HUES48 (cell line): Measurements from ENCODE around the gene CD300A.

Experiments used
- H3K27ac ChIP-seq: one replicate; pipeline ENCODE4 v1.7.0; 2013; ENCODE audit warnings: low read depth, low read length, inconsistent platforms
- H3K27me3 ChIP-seq: 2 replicates; pipeline ENCODE4 v1.6.1; 2013; ENCODE audit warnings: mild to moderate bottlenecking, low read length; ENCODE audit not compliant: control insufficient read depth, insufficient read depth
- H3K36me3 ChIP-seq: 2 replicates; pipeline ENCODE4 v1.6.1; 2013; ENCODE audit warnings: low read length; ENCODE audit not compliant: control insufficient read depth, insufficient read depth
- H3K4me1 ChIP-seq: 2 replicates; pipeline ENCODE4 v1.6.1; 2013; ENCODE audit warnings: mild to moderate bottlenecking, low read length; ENCODE audit not compliant: control insufficient read depth, insufficient read depth
- H3K4me3 ChIP-seq: 2 replicates; pipeline ENCODE4 v1.5.1; 2013; ENCODE audit warnings: mild to moderate bottlenecking, low read depth, low read length
- H3K9ac ChIP-seq: 2 replicates; pipeline ENCODE4 v1.6.1; 2013; ENCODE audit warnings: mild to moderate bottlenecking, low read depth, low read length, moderate library complexity
- H3K9me3 ChIP-seq: 2 replicates; pipeline ENCODE4 v1.6.1; 2013; ENCODE audit warnings: low read length; ENCODE audit not compliant: control insufficient read depth, insufficient read depth

Gene CD300A

GRCh38 chr17:74472890-74473289, 6.5 kb downstream of the CD300A start:
- H3K4me1 ChIP-seq = no peaks in the 10 kb centered on the region
- no peaks in the 10 kb centered on the region for H3K36me3 ChIP-seq
- no peak overlapping the region for H3K27ac ChIP-seq
- H3K4me3 ChIP-seq = no peak overlapping the region
- H3K9ac ChIP-seq = no peak overlapping the region
- H3K9me3 ChIP-seq = peaks cover 11% of the 10 kb centered on the region; the same call in 1 of the 2 replicates
- H3K27me3 ChIP-seq = no peaks in the 10 kb centered on the region

- Histone ChIP-seq H3K4me1 (no peaks in the 10 kb centered on the region), H3K27ac (no peak overlapping the region), H3K27me3 (no peaks in the 10 kb centered on the region)
These were observed 6.9 kb downstream of the CD300A start for GRCh38 chr17:74473294-74473693.

GRCh38 chr17:74474043-74474792, 7.8 kb downstream of the CD300A start:
- no peak overlapping the region for H3K27ac ChIP-seq
- H3K4me3 ChIP-seq = no peak overlapping the region
- H3K4me1 ChIP-seq = no peaks in the 10 kb centered on the region
- H3K36me3 ChIP-seq = no peaks in the 10 kb centered on the region
- H3K9ac ChIP-seq = no peak overlapping the region
- no peaks in the 10 kb centered on the region for H3K27me3 ChIP-seq
- peaks cover 11% of the 10 kb centered on the region; the same call in 1 of the 2 replicates for H3K9me3 ChIP-seq

More at GRCh38 chr17:74473294-74473693, 6.9 kb downstream of the CD300A start:
- no peak overlapping the region for H3K4me3 ChIP-seq
- no peak overlapping the region for H3K9ac ChIP-seq
- no peaks in the 10 kb centered on the region for H3K36me3 ChIP-seq
- peaks cover 11% of the 10 kb centered on the region; the same call in 1 of the 2 replicates for H3K9me3 ChIP-seq

- Histone ChIP-seq H3K9me3 (peaks cover 11% of the 10 kb centered on the region; the same call in 1 of the 2 replicates), H3K4me3 (no peak overlapping the region), H3K27ac (no peak overlapping the region), H3K36me3 (no peaks in the 10 kb centered on the region), H3K27me3 (no peaks in the 10 kb centered on the region), H3K4me1 (no peaks in the 10 kb centered on the region), H3K9ac (no peak overlapping the region)
These were observed 8.8 kb downstream of the CD300A start for GRCh38 chr17:74475189-74475588.

GRCh38 chr17:74477411-74477810, 11.0 kb downstream of the CD300A start:
- no peak overlapping the region for H3K9ac ChIP-seq

GRCh38 chr17:74478420-74479100, 12.1 kb downstream of the CD300A start:
- H3K27me3 ChIP-seq = no peaks in the 10 kb centered on the region
- no peaks in the 10 kb centered on the region for H3K4me1 ChIP-seq
- no peak overlapping the region for H3K9ac ChIP-seq
- no peak overlapping the region for H3K4me3 ChIP-seq
- no peaks in the 10 kb centered on the region for H3K36me3 ChIP-seq
- H3K9me3 ChIP-seq = peaks cover 11% of the 10 kb centered on the region; the same call in 1 of the 2 replicates
- no peak overlapping the region for H3K27ac ChIP-seq

More at GRCh38 chr17:74477411-74477810, 11.0 kb downstream of the CD300A start:
- no peaks in the 10 kb centered on the region for H3K36me3 ChIP-seq
- H3K4me3 ChIP-seq = no peak overlapping the region
- H3K27ac ChIP-seq = no peak overlapping the region
- H3K27me3 ChIP-seq = no peaks in the 10 kb centered on the region
- H3K4me1 ChIP-seq = no peaks in the 10 kb centered on the region
- H3K9me3 ChIP-seq = peaks cover 11% of the 10 kb centered on the region; the same call in 1 of the 2 replicates

GRCh38 chr17:74480290-74480689, 13.9 kb downstream of the CD300A start:
- Histone ChIP-seq H3K27ac (no peak overlapping the region), H3K9ac (no peak overlapping the region), H3K9me3 (peaks cover 8% of the 10 kb centered on the region; the same call in 1 of the 2 replicates), H3K4me1 (no peaks in the 10 kb centered on the region), H3K36me3 (no peaks in the 10 kb centered on the region), H3K27me3 (no peaks in the 10 kb centered on the region), H3K4me3 (no peak overlapping the region)

- Histone ChIP-seq H3K9ac (no peak overlapping the region), H3K27ac (no peak overlapping the region), H3K4me3 (no peak overlapping the region), H3K4me1 (no peaks in the 10 kb centered on the region), H3K27me3 (no peaks in the 10 kb centered on the region), H3K36me3 (no peaks in the 10 kb centered on the region), H3K9me3 (no peaks in the 10 kb centered on the region)
These were observed 15.2 kb downstream of the CD300A start for GRCh38 chr17:74481621-74482020.

- Histone ChIP-seq H3K9me3 (no peaks in the 10 kb centered on the region), H3K36me3 (no peaks in the 10 kb centered on the region), H3K4me3 (no peak overlapping the region), H3K4me1 (no peaks in the 10 kb centered on the region), H3K9ac (no peak overlapping the region), H3K27ac (no peak overlapping the region), H3K27me3 (no peaks in the 10 kb centered on the region)
These were observed 17.6 kb downstream of the CD300A start for GRCh38 chr17:74484066-74484465.

GRCh38 chr17:74485022-74485743, 18.7 kb downstream of the CD300A start:
- Histone ChIP-seq H3K9ac (no peak overlapping the region), H3K27me3 (no peaks in the 10 kb centered on the region), H3K4me1 (no peaks in the 10 kb centered on the region), H3K9me3 (no peaks in the 10 kb centered on the region), H3K36me3 (no peaks in the 10 kb centered on the region), H3K4me3 (no peak overlapping the region), H3K27ac (no peak overlapping the region)
